CD14-positive monocyte (primary cell): ENCODE data around the gene CLBA1. TPM values are rescaled to one million over a fixed set of nuclear protein-coding genes. Genes with fewer than 3 reads are reported as not detected.

Experiments used
- DNase-seq, 3 donors: peaks; one replicate each; pipeline ENCODE4 v3.0.0-alpha.2; 2011 to 2022
- H2AFZ ChIP-seq: 2 replicates; pipeline ENCODE4 v1.6.0; 2012; ENCODE audit warnings: mild to moderate bottlenecking, low read depth, low read length, inconsistent platforms; ENCODE audit not compliant: insufficient read depth, poor library complexity, severe bottlenecking
- H3K27ac ChIP-seq, 2 donors: 1 replicate in 1 of 2; 2 replicates in 1 of 2; pipeline ENCODE4 v1.5.1; 2012 to 2013; ENCODE audit warnings: low read length in 2 of 2, control low read depth in 1 of 2, inconsistent platforms in 1 of 2, low read depth in 1 of 2, mild to moderate bottlenecking in 1 of 2
- H3K27me3 ChIP-seq, 2 donors: one replicate each; pipeline versions ENCODE4 v1.6.0 to v1.6.1; 2011 to 2013; ENCODE audit warnings: low read length in 2 of 2; ENCODE audit not compliant: control insufficient read depth in 2 of 2, insufficient read depth in 2 of 2
- H3K36me3 ChIP-seq, 2 donors: replicated peaks in 1 of 2; 1 replicate in 1 of 2; 2 replicates in 1 of 2; pipeline versions ENCODE4 v1.5.1 to v1.6.1; 2012 to 2013; ENCODE audit warnings: low read length in 2 of 2, control low read depth in 1 of 2, inconsistent platforms in 1 of 2, mild to moderate bottlenecking in 1 of 2; ENCODE audit not compliant: insufficient read depth in 2 of 2, control insufficient read depth in 1 of 2
- H3K4me1 ChIP-seq, 2 donors: 1 replicate in 1 of 2; 2 replicates in 1 of 2; pipeline versions ENCODE4 v1.5.1 to v1.6.1; 2012 to 2013; ENCODE audit warnings: low read length in 2 of 2, control low read depth in 1 of 2, inconsistent platforms in 1 of 2, mild to moderate bottlenecking in 1 of 2, moderate library complexity in 1 of 2; ENCODE audit not compliant: insufficient read depth in 2 of 2, control insufficient read depth in 1 of 2
- H3K4me2 ChIP-seq: replicated peaks from 2 replicates; pipeline ENCODE3; 2012; ENCODE audit warnings: low read length, moderate library complexity, mild to moderate bottlenecking; ENCODE audit not compliant: poor library complexity, severe bottlenecking; ENCODE audit errors: extremely low read depth
- H3K4me3 ChIP-seq, 3 experiments: fragments of 200-600 bp in 1 of 3; sonication (generic) in 1 of 3; replicated peaks in 1 of 3; 1 replicate in 2 of 3; 2 replicates in 1 of 3; pipeline ENCODE4 v1.5.1; 2011 to 2013; ENCODE audit warnings: low read length in 3 of 3, mild to moderate bottlenecking in 3 of 3, control low read depth in 2 of 3, low read depth in 2 of 3, inconsistent platforms in 1 of 3, moderate library complexity in 1 of 3
- H3K79me2 ChIP-seq: 2 replicates; pipeline ENCODE4 v1.6.0; 2012; ENCODE audit warnings: mild to moderate bottlenecking, control low read depth, inconsistent platforms, low read length, moderate library complexity; ENCODE audit not compliant: insufficient read depth
- H3K9ac ChIP-seq: 2 replicates; pipeline ENCODE4 v1.6.0; 2017; ENCODE audit warnings: low read length, mild to moderate bottlenecking; ENCODE audit not compliant: insufficient read depth, poor library complexity, severe bottlenecking
- H3K9me3 ChIP-seq, 2 donors: replicated peaks in 1 of 2; 1 replicate in 1 of 2; 2 replicates in 1 of 2; pipeline versions ENCODE4 v1.5.1 to v1.6.1; 2012 to 2013; ENCODE audit warnings: low read length in 2 of 2, control low read depth in 1 of 2; ENCODE audit not compliant: control insufficient read depth in 1 of 2, insufficient read depth in 1 of 2
- H4K20me1 ChIP-seq: 2 replicates; pipeline ENCODE4 v1.6.0; 2012; ENCODE audit warnings: mild to moderate bottlenecking, low read length, control low read depth, moderate library complexity; ENCODE audit not compliant: insufficient read depth
- H3K27ac Mint-ChIP-seq, 7 donors: one replicate each; pipeline ENCODE4 v1.8.0; 2020; ENCODE audit warnings: mild to moderate bottlenecking in 7 of 7, mixed read lengths in 7 of 7, moderate library complexity in 6 of 7, inconsistent platforms in 2 of 7
- H3K27me3 Mint-ChIP-seq, 3 donors: one replicate each; pipeline ENCODE4 v1.8.0; 2021 to 2022; ENCODE audit warnings: low read depth in 3 of 3, mild to moderate bottlenecking in 3 of 3, mixed read lengths in 3 of 3, moderate library complexity in 3 of 3, inconsistent platforms in 1 of 3
- H3K36me3 Mint-ChIP-seq, 2 donors: one replicate each; pipeline ENCODE4 v1.8.0; 2020; ENCODE audit warnings: mixed read lengths in 2 of 2, inconsistent platforms in 1 of 2, mild to moderate bottlenecking in 1 of 2
- H3K4me1 Mint-ChIP-seq: one replicate; pipeline ENCODE4 v1.8.0; 2020; ENCODE audit warnings: mild to moderate bottlenecking, mixed read lengths
- H3K4me3 Mint-ChIP-seq, 2 donors: one replicate each; pipeline ENCODE4 v1.8.0; 2020; ENCODE audit warnings: mild to moderate bottlenecking in 2 of 2, mixed read lengths in 2 of 2, moderate library complexity in 1 of 2
- H3K9me3 Mint-ChIP-seq, 7 donors: one replicate each; pipeline ENCODE4 v1.8.0; 2020 to 2022; ENCODE audit warnings: mixed read lengths in 7 of 7, mild to moderate bottlenecking in 6 of 7, moderate library complexity in 6 of 7, inconsistent platforms in 2 of 7
- CTCF ChIP-seq: fragments of 200-600 bp; IDR thresholded peaks from one replicate; pipeline ENCODE4 v1.8.0; 2022; ENCODE audit warnings: antibody characterized with exemption, mild to moderate bottlenecking
- WGBS: methylation state at CpG from one replicate; pipeline ENCODE4 v1.1.5; 2013; ENCODE audit warnings: missing lambda C conversion rate; ENCODE audit not compliant: insufficient coverage; 5-methylcytosine and 5-hydroxymethylcytosine counted together
- intact Hi-C, 2 donors: fragments of 100-400 bp; cut with micrococcal nuclease; formaldehyde crosslinking; loops; one replicate each; pipeline versions ENCODE4 v1.15.0 to v1.15.1; 2023
- polyA plus RNA-seq, 3 donors: library from polyadenylated mRNA; depleted of rRNA in 1 of 3; unstranded in 2 of 3; stranded (reverse) in 1 of 3; fragments of 300-500 nt in 2 of 3; fragments of >200 nt in 1 of 3; fragmentation: Illumina TruSeq in 2 of 3; gene quantifications; 1 replicate in 2 of 3; 2 replicates in 1 of 3; pipeline ENCODE4 v1.2.3, GENCODE V29; 2012 to 2021

The CLBA1 gene
- polyA plus RNA-seq, 3 donors, result 0.62 to 0.76 (median 0.63) TPM

GRCh38 chr14:104954746-104955395 is 30.7 kb upstream of the CLBA1 start:
- Histone ChIP-seq H3K4me1 (no peaks in the 10 kb centered on the region), H3K36me3 (no peaks in the 10 kb centered on the region), H3K27me3 (no peaks in the 10 kb centered on the region), H3K9me3 (no peaks in the 10 kb centered on the region), H3K27ac (no peak overlapping the region), H3K4me3 (no peak overlapping the region), H3K9ac (no peak overlapping the region), H3K4me2 (no peak overlapping the region), H4K20me1 (no peaks in the 10 kb centered on the region), H3K79me2 (no peaks in the 10 kb centered on the region), H2AFZ (no peak overlapping the region)
- no peaks in the 10 kb centered on the region for H3K36me3 Mint-ChIP-seq
- H3K27me3 Mint-ChIP-seq, result peaks cover 7 to 10% (median 8%) of the 10 kb centered on the region in 3 donors
- 96% methylated on average over 8 of the region's 13 CpGs for WGBS
- H3K4me1 Mint-ChIP-seq, result peaks cover 5% of the 10 kb centered on the region
- H3K9me3 Mint-ChIP-seq, result peaks cover 0 to 2% (median 0%) of the 10 kb centered on the region in 7 donors
- no peak for DNase-seq
- H3K27ac Mint-ChIP-seq, result no peak overlapping the region
- intact Hi-C loops, result no loop called here
- no peak overlapping the region for H3K4me3 Mint-ChIP-seq
- TF ChIP-seq CTCF, result no peak

GRCh38 chr14:104955396-104955770 is 30.2 kb upstream of the CLBA1 start:
- intact Hi-C loops, result no loop called here

More at GRCh38 chr14:104955396-104955770, 30.2 kb upstream of the CLBA1 start:
- peaks cover 8 to 10% (median 8%) of the 10 kb centered on the region in 3 donors for H3K27me3 Mint-ChIP-seq
- no peaks in the 10 kb centered on the region for H3K4me1 ChIP-seq
- H3K4me1 Mint-ChIP-seq, result peaks cover 5% of the 10 kb centered on the region
- H3K9me3 Mint-ChIP-seq, result peaks cover 0 to 2% (median 0%) of the 10 kb centered on the region in 7 donors
- 90% methylated on average over 3 of the region's 3 CpGs for WGBS
- no peak overlapping the region for H3K4me3 ChIP-seq
- no peaks in the 10 kb centered on the region for H3K79me2 ChIP-seq
- no peak overlapping the region for H3K27ac ChIP-seq
- no peak overlapping the region for H3K27ac Mint-ChIP-seq
- TF ChIP-seq CTCF, result no peak
- no peaks in the 10 kb centered on the region for H3K27me3 ChIP-seq
- H3K9ac ChIP-seq, result no peak overlapping the region
- no peaks in the 10 kb centered on the region for H3K9me3 ChIP-seq
- no peaks in the 10 kb centered on the region for H3K36me3 Mint-ChIP-seq
- no peak overlapping the region for H3K4me3 Mint-ChIP-seq
- no peak overlapping the region for H2AFZ ChIP-seq
- no peaks in the 10 kb centered on the region for H4K20me1 ChIP-seq
- no peak for DNase-seq
- no peaks in the 10 kb centered on the region for H3K36me3 ChIP-seq
- no peak overlapping the region for H3K4me2 ChIP-seq
